ENCODE measurements around the gene CKAP4. TPM values are rescaled to one million over a fixed set of nuclear protein-coding genes. Genes with fewer than 3 reads are reported as not detected.
A peak's percentile ranks its signal among the peaks of the same experiment; 100 is the strongest.

Gene CKAP4
- total and polyA plus RNA-seq, 2 of the 13 experiments (the other 11 are each of a cell fraction or from before 2014, with no cell fraction given), result 39.2 to 70.2 TPM

GRCh38 chr12:106284358-106285105 lies 36.7 kb upstream of the CKAP4 start (continued):
- TF ChIP-seq ZKSCAN8 (CRISPR knock-in tag; IDR thresholded peaks at IDR 0.05; ENCODE audit: borderline replicate concordance) (peak; percentile 74; the same call in 1 of the 2 replicates), MEIS1 (CRISPR knock-in tag; IDR thresholded peaks at IDR 0.05; ENCODE audit: borderline replicate concordance) (peak; percentile 81; the same call in 1 of the 2 replicates), PHB2 (IDR thresholded peaks at IDR 0.05; ENCODE audit: partially characterized antibody) (no peak), KDM1A (CRISPR knock-in tag; IDR thresholded peaks at IDR 0.05) (peak; percentile 74; the same call in 1 of the 2 replicates), NFIC (IDR thresholded peaks at IDR 0.05; ENCODE audit: low read length) (peak; percentile 73; the same call in 1 of the 2 replicates), HMGXB4 (CRISPR knock-in tag; IDR thresholded peaks at IDR 0.05; ENCODE audit: borderline replicate concordance in 1 of 2, low read depth in 1 of 2) (peak in 1 of 2 experiments; percentile 48; a peak in 1 of 4 replicates), ATF5 (CRISPR knock-in tag; IDR thresholded peaks at IDR 0.05; ENCODE audit: low read depth) (no peak), RFX1 (IDR thresholded peaks at IDR 0.05) (no peak), KAT8 (CRISPR knock-in tag; IDR thresholded peaks at IDR 0.05) (peak; percentile 46), KDM3A (CRISPR knock-in tag; IDR thresholded peaks at IDR 0.05; ENCODE audit: low read depth) (0 out of 2 replicates have a peak, but pooled peaks have one; percentile 29), NFIB (CRISPR knock-in tag; IDR thresholded peaks at IDR 0.05; ENCODE audit: borderline replicate concordance) (no peak), ZNF143 (CRISPR knock-in tag; IDR thresholded peaks at IDR 0.05) (no peak), SIX1 (CRISPR knock-in tag; IDR thresholded peaks at IDR 0.05; ENCODE audit: borderline replicate concordance) (peak; percentile 56; the same call in 1 of the 2 replicates), SIN3A (IDR thresholded peaks at IDR 0.05; ENCODE audit: borderline replicate concordance, low read depth, low read length) (no peak), ZFYVE20 (CRISPR knock-in tag; IDR thresholded peaks at IDR 0.05; ENCODE audit: borderline replicate concordance, low read depth) (no peak), ZNF512 (CRISPR knock-in tag; IDR thresholded peaks at IDR 0.05) (no peak), GLI4 (CRISPR knock-in tag; IDR thresholded peaks at IDR 0.05; ENCODE audit: borderline replicate concordance) (no peak; the same call in 1 of the 2 replicates)

All from HepG2 (cell line).